Stimulated activated CD4-positive, alpha-beta T cell treated with anti-CD3 and anti-CD28 coated beads, Interleukin-1b, Interleukin-23, amount 100 ng/mL, for 48 hours (primary cell): ENCODE data around the gene NLGN2.
A peak's percentile ranks its signal among the peaks of the same experiment; 100 is the strongest.

ENCODE experiments used
- DNase-seq: peaks from one replicate; pipeline ENCODE4 v3.0.0-alpha.2; 2020

NLGN2 gene

GRCh38 chr17:7438656-7439460 lies 31.2 kb downstream of the NLGN2 start:
- DNase-seq, result no peak

- DNase-seq, result no peak
Measured at GRCh38 chr17:7439462-7440112, 31.9 kb downstream of the NLGN2 start, which contains the start of gene FGF11. Gene FGF11 (plus strand): TSS chr17:7439512. CDS start chr17:7439621, 109 bp downstream.

- DNase-seq, result peak; percentile 37
Measured at GRCh38 chr17:7440113-7440833, 32.6 kb downstream of the NLGN2 start.

GRCh38 chr17:7440834-7441195 lies 33.2 kb downstream of the NLGN2 start:
- DNase-seq, result peak; percentile 19

- no peak for DNase-seq
Measured at GRCh38 chr17:7441266-7441665, 33.6 kb downstream of the NLGN2 start.

GRCh38 chr17:7442142-7442541 lies 34.5 kb downstream of the NLGN2 start:
- no peak for DNase-seq

- DNase-seq, result no peak
Measured at GRCh38 chr17:7443499-7444485, 36.1 kb downstream of the NLGN2 start.

GRCh38 chr17:7444682-7445618 lies 37.3 kb downstream of the NLGN2 start, which contains the start of gene CHRNB1:
Gene CHRNB1 (plus strand): TSS chr17:7445061. CDS start chr17:7445128, 67 bp downstream.
- no peak for DNase-seq

GRCh38 chr17:7445619-7445968 lies 37.9 kb downstream of the NLGN2 start:
- DNase-seq, result peak; percentile 23

- no peak for DNase-seq
Measured at GRCh38 chr17:7448461-7448860, 40.8 kb downstream of the NLGN2 start.

- DNase-seq, result no peak
Measured at GRCh38 chr17:7459961-7460545, 52.4 kb downstream of the NLGN2 start.

GRCh38 chr17:7460850-7461660 lies 53.4 kb downstream of the NLGN2 start:
- DNase-seq, result no peak

- DNase-seq, result no peak
Measured at GRCh38 chr17:7462474-7463371, 55.1 kb downstream of the NLGN2 start.

- DNase-seq, result no peak
Measured at GRCh38 chr17:7463372-7463846, 55.8 kb downstream of the NLGN2 start.

- DNase-seq, result no peak
Measured at GRCh38 chr17:7464081-7464480, 56.4 kb downstream of the NLGN2 start.

GRCh38 chr17:7465597-7466275 lies 58.1 kb downstream of the NLGN2 start:
- no peak for DNase-seq

GRCh38 chr17:7466318-7466638 lies 58.6 kb downstream of the NLGN2 start:
- no peak for DNase-seq

GRCh38 chr17:7466639-7467341 lies 59.1 kb downstream of the NLGN2 start:
- no peak for DNase-seq
